IPS-20b (cell line): ENCODE results near the gene ITGB7.

ENCODE experiments used
- H3K27ac ChIP-seq: one replicate; pipeline ENCODE4 v1.5.1; 2013; ENCODE audit warnings: low read length
- H3K27me3 ChIP-seq: 2 replicates; pipeline ENCODE4 v1.6.1; 2013; ENCODE audit warnings: mild to moderate bottlenecking, low read length, inconsistent platforms; ENCODE audit not compliant: insufficient read depth
- H3K36me3 ChIP-seq: 2 replicates; pipeline ENCODE4 v1.6.1; 2013; ENCODE audit warnings: low read depth, mild to moderate bottlenecking, inconsistent platforms, low read length, moderate library complexity; ENCODE audit not compliant: insufficient read depth
- H3K4me1 ChIP-seq: 2 replicates; pipeline ENCODE4 v1.6.1; 2013; ENCODE audit warnings: mild to moderate bottlenecking, control low read depth, inconsistent platforms, low read length, moderate library complexity; ENCODE audit not compliant: insufficient read depth
- H3K4me3 ChIP-seq: 2 replicates; pipeline ENCODE4 v1.5.1; 2013; ENCODE audit warnings: mild to moderate bottlenecking, low read length, inconsistent platforms
- H3K9ac ChIP-seq: 2 replicates; pipeline ENCODE4 v1.6.1; 2013; ENCODE audit warnings: low read depth, mild to moderate bottlenecking, inconsistent platforms, low read length, moderate library complexity
- H3K9me3 ChIP-seq: 2 replicates; pipeline ENCODE4 v1.6.1; 2013; ENCODE audit warnings: mild to moderate bottlenecking, low read depth, low read length, inconsistent platforms; ENCODE audit not compliant: insufficient read depth

Gene ITGB7

GRCh38 chr12:53145383-53146260 is 61.4 kb downstream of the ITGB7 start:
- Histone ChIP-seq H3K36me3 (no peaks in the 10 kb centered on the region), H3K27ac (no peak overlapping the region), H3K9me3 (no peaks in the 10 kb centered on the region), H3K9ac (no peak overlapping the region), H3K4me3 (no peak overlapping the region), H3K27me3 (peaks cover under 1% of the 10 kb centered on the region; the same call in 1 of the 2 replicates), H3K4me1 (no peaks in the 10 kb centered on the region)

GRCh38 chr12:53143355-53143754 is 63.7 kb downstream of the ITGB7 start:
- no peak overlapping the region for H3K27ac ChIP-seq
- no peak overlapping the region for H3K9ac ChIP-seq
- no peaks in the 10 kb centered on the region for H3K4me1 ChIP-seq
- H3K27me3 ChIP-seq: no peaks in the 10 kb centered on the region
- H3K36me3 ChIP-seq: no peaks in the 10 kb centered on the region
- H3K9me3 ChIP-seq: peaks cover 14% of the 10 kb centered on the region
- H3K4me3 ChIP-seq: no peak overlapping the region
